Midbrain (tissue), 1 donor: Measurements from ENCODE around the gene GFRA1.

ENCODE experiments used
- DNase-seq: peaks from one replicate; lab custom pipeline; 2025; lab: John Stamatoyannopoulos, UW

GFRA1 gene

GRCh38 chr10:116101616-116102315 lies 171.2 kb downstream of the GFRA1 start:
- DNase-seq = no peak

GRCh38 chr10:116100984-116101383 lies 172.0 kb downstream of the GFRA1 start:
- no peak for DNase-seq

- no peak for DNase-seq
These were observed 174.0 kb downstream of the GFRA1 start for GRCh38 chr10:116099023-116099420.

GRCh38 chr10:116098411-116099022 lies 174.5 kb downstream of the GFRA1 start:
- DNase-seq = no peak

- peak; percentile 76 for DNase-seq
These were observed 175.7 kb downstream of the GFRA1 start for GRCh38 chr10:116097239-116097784.

- DNase-seq = no peak
These were observed 176.5 kb downstream of the GFRA1 start for GRCh38 chr10:116096526-116096925.

- DNase-seq = no peak
These were observed 178.7 kb downstream of the GFRA1 start for GRCh38 chr10:116094356-116094755.

GRCh38 chr10:116093031-116093430 lies 180.0 kb downstream of the GFRA1 start:
- DNase-seq = no peak

GRCh38 chr10:116088985-116089384 lies 184.0 kb downstream of the GFRA1 start:
- DNase-seq = no peak

GRCh38 chr10:116085323-116085722 lies 187.7 kb downstream of the GFRA1 start:
- no peak for DNase-seq

- DNase-seq = no peak
These were observed 188.8 kb downstream of the GFRA1 start for GRCh38 chr10:116084161-116084560.

- DNase-seq = no peak
These were observed 189.7 kb downstream of the GFRA1 start for GRCh38 chr10:116083226-116083762.

- no peak for DNase-seq
These were observed 190.2 kb downstream of the GFRA1 start for GRCh38 chr10:116082762-116083161.

GRCh38 chr10:116082206-116082605 lies 190.8 kb downstream of the GFRA1 start:
- DNase-seq = no peak

GRCh38 chr10:116080553-116080952 lies 192.5 kb downstream of the GFRA1 start:
- DNase-seq = no peak

- no peak for DNase-seq
These were observed 193.7 kb downstream of the GFRA1 start for GRCh38 chr10:116079355-116079754.

GRCh38 chr10:116076621-116077020 lies 196.4 kb downstream of the GFRA1 start:
- no peak for DNase-seq

- DNase-seq = no peak
These were observed 199.5 kb downstream of the GFRA1 start for GRCh38 chr10:116073510-116073909.

GRCh38 chr10:116073001-116073400 lies 200.0 kb downstream of the GFRA1 start:
- DNase-seq = no peak

GRCh38 chr10:116071453-116072148 lies 201.4 kb downstream of the GFRA1 start:
- DNase-seq = no peak

GRCh38 chr10:116070743-116071320 lies 202.2 kb downstream of the GFRA1 start:
- no peak for DNase-seq

GRCh38 chr10:116069856-116070255 lies 203.2 kb downstream of the GFRA1 start:
- no peak for DNase-seq
